Prostate gland (tissue), 2 donors: Measurements from ENCODE around the gene TRAF2. TPM values are rescaled to one million over a fixed set of nuclear protein-coding genes. Genes with fewer than 3 reads are reported as not detected.

Experiments
- DNase-seq: peaks from one replicate; pipeline ENCODE4 v3.0.0-alpha.2; 2019; ENCODE audit warnings: low spot score
- H3K27ac ChIP-seq, 2 donors: fragments of 200-600 bp; sonication (generic); 2 replicates each; pipeline ENCODE4 v1.5.1; 2017 to 2019
- H3K27me3 ChIP-seq: fragments of 200-600 bp; sonication (generic); replicated peaks from 2 replicates; pipeline ENCODE4 v1.5.1; 2019; ENCODE audit not compliant: insufficient read depth
- H3K36me3 ChIP-seq, 2 donors: fragments of 200-600 bp; sonication (generic); 1 replicate in 1 of 2; 2 replicates in 1 of 2; pipeline versions ENCODE4 v1.5.1 to v1.8.1; 2017 to 2019
- H3K4me1 ChIP-seq: fragments of 200-600 bp; sonication (generic); replicated peaks from 2 replicates; pipeline ENCODE4 v1.5.1; 2019
- H3K4me3 ChIP-seq, 2 donors: fragments of 200-600 bp; sonication (generic); 2 replicates each; pipeline ENCODE4 v1.5.1; 2017 to 2019
- H3K9me3 ChIP-seq: fragments of 200-600 bp; sonication (generic); 2 replicates; pipeline ENCODE4 v1.5.1; 2017
- POLR2A ChIP-seq: fragments of 450-650 bp; IDR thresholded peaks from one replicate; pipeline ENCODE4 v1.6.1; 2016; ENCODE audit warnings: antibody characterized with exemption, mild to moderate bottlenecking
- POLR2AphosphoS5 ChIP-seq: sonication (generic); formaldehyde crosslinking; IDR thresholded peaks from one replicate; pipeline ENCODE4 v1.6.1; 2017; ENCODE audit warnings: antibody characterized with exemption
- WGBS: methylation state at CpG from one replicate; pipeline ENCODE4 v1.1.5; 2018; 5-methylcytosine and 5-hydroxymethylcytosine counted together
- intact Hi-C: fragments of 100-400 bp; cut with DNase I; formaldehyde crosslinking; loops from one replicate; pipeline ENCODE4 v1.14.2; 2022
- total RNA-seq, 2 donors: library from RNA; depleted of rRNA; stranded (reverse); fragments of >200 nt; gene quantifications; one replicate each; pipeline ENCODE4 v1.1.0, GENCODE V29; 2016
- TF ChIP-seq, protein P1 (sequence below), 4 experiments: fragments of 200-600 bp in 2 of 4; fragments of 450-650 bp in 2 of 4; sonication (generic) in 2 of 4; IDR thresholded peaks; 1 replicate in 3 of 4; 2 replicates in 1 of 4; pipeline ENCODE4 v1.5.1; 2016 to 2019; ENCODE audit warnings: antibody characterized with exemption in 4 of 4, mild to moderate bottlenecking in 2 of 4, moderate library complexity in 2 of 4

TRAF2 gene
- total RNA-seq, 2 donors from 2014 or later = 23.6 to 24.2 TPM

DNA sequence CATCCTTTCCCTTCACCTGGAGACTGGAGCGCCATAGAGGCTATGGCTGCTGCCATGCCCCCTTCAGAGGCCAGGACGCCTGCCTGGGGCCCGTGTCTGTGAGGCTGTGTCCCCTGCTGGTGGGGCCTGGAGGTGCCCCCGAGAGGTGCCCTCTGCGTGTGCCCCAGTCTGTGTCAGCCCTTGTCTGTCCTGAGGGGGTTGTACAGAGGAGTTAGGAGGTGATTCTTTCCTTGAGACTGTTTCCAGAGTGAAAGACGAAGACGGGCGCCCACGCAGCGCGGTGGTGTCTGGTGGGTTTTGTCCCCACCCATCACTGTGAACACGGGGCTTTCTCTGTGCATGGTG lies 24.6 kb downstream of the TRAF2 start:
- no peak overlapping the region for H3K4me3 ChIP-seq
- DNase-seq = no peak
- no peaks in the 10 kb centered on the region for H3K36me3 ChIP-seq
- no peaks in the 10 kb centered on the region for H3K4me1 ChIP-seq
- TF ChIP-seq POLR2AphosphoS5 = no peak
- no peak for TF ChIP-seq POLR2A
- TF ChIP-seq, protein P1, sequence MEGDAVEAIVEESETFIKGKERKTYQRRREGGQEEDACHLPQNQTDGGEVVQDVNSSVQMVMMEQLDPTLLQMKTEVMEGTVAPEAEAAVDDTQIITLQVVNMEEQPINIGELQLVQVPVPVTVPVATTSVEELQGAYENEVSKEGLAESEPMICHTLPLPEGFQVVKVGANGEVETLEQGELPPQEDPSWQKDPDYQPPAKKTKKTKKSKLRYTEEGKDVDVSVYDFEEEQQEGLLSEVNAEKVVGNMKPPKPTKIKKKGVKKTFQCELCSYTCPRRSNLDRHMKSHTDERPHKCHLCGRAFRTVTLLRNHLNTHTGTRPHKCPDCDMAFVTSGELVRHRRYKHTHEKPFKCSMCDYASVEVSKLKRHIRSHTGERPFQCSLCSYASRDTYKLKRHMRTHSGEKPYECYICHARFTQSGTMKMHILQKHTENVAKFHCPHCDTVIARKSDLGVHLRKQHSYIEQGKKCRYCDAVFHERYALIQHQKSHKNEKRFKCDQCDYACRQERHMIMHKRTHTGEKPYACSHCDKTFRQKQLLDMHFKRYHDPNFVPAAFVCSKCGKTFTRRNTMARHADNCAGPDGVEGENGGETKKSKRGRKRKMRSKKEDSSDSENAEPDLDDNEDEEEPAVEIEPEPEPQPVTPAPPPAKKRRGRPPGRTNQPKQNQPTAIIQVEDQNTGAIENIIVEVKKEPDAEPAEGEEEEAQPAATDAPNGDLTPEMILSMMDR (IDR thresholded peaks at IDR 0.05) = no peak
- no peak overlapping the region for H3K27ac ChIP-seq
- intact Hi-C loops = no loop called here
- H3K9me3 ChIP-seq = no peaks in the 10 kb centered on the region
- WGBS = 87% methylated on average over 12 of the region's 12 CpGs
- no peaks in the 10 kb centered on the region for H3K27me3 ChIP-seq

DNA sequence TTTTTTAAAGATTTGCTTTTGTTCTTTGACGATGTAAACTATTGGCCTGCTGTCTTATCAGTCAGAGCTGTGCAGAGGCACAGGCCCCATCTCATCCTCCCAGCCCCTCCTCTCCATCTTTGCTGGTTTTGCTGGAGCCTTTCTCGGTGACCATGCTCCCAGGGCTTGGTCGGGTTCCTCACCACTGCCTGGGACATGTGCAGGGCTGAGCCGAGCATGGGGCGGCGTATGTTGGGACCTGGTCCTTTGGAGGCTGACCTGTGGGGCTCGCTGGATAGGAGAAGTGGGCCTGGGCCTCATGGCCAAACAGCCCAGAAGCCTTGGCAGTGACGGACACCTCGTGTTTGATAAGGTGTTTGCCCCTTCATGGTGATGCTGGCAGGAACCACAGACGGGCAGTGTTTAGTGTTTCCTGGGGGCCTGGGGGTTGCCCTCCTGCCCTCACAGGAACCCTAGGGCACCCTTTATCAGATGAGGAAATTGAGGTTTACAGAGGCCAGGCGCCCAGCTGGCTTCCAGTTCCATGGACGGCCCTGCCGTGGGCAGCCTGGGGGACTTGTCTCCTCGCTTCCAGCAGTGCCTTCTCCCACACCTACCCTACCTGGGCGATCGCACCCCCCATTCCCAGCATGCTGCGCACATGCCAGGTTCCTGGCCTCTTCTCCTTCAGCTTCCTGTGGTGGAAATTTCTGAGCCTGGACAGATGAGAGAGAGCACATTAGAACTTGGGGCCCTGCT lies 27.6 kb downstream of the TRAF2 start:
- peaks cover 0 to 5% of the 10 kb centered on the region in 2 donors for H3K36me3 ChIP-seq
- 90% methylated on average over 17 of the region's 17 CpGs for WGBS
- intact Hi-C loops = no loop called here

DNA sequence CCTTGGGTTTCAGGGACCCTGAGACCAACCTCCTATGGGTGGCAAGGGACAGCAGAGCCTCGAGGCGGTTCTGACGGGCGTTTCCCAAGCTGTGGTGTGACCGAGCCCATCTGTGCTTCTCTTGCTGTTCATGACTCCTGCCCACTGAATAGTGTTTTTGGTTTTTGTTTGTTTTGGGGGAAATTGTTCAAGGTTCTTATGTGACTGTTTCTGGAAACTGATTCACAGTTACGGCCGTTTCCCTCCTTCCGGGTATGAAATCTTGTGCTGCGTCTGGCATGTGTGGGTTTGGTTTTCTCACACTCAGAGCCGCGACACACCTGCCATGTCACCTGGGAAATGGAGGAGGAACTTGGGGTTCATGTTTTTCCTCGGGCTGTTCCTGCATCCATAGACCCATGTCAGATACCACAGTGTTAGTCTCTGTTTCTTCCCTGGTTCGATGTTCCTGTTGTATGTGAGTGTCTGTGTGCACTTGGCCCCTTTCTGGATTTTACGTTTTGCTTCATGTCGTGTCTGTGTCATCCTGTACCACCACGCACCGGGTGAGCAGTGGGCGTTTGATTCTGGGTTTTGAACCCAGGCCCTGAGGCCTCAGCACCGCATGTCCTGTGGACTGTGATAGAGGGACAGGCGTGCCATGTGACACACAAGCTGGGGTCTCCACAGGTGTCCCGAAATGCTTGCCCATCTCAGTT lies 29.5 kb downstream of the TRAF2 start:
- TF ChIP-seq POLR2A (no peak), POLR2AphosphoS5 (no peak)
- TF ChIP-seq, protein P1 (IDR thresholded peaks at IDR 0.05) = no peak
- WGBS = 89% methylated on average over 21 of the region's 21 CpGs
- Histone ChIP-seq H3K27ac (no peak overlapping the region), H3K9me3 (no peaks in the 10 kb centered on the region), H3K4me3 (no peak overlapping the region), H3K4me1 (no peaks in the 10 kb centered on the region), H3K36me3 (peaks cover 0 to 13% of the 10 kb centered on the region in 2 donors), H3K27me3 (no peaks in the 10 kb centered on the region)
- intact Hi-C loops = no loop called here
- no peak for DNase-seq

More for the DNA sequence above, 27.6 kb downstream of the TRAF2 start:
- H3K4me1 ChIP-seq = no peaks in the 10 kb centered on the region
- H3K27me3 ChIP-seq = no peaks in the 10 kb centered on the region
- TF ChIP-seq POLR2A (no peak), POLR2AphosphoS5 (no peak)
- TF ChIP-seq, protein P1 (IDR thresholded peaks at IDR 0.05) = no peak
- H3K9me3 ChIP-seq = no peaks in the 10 kb centered on the region
- no peak overlapping the region for H3K4me3 ChIP-seq
- H3K27ac ChIP-seq = no peak overlapping the region
- no peak for DNase-seq

DNA sequence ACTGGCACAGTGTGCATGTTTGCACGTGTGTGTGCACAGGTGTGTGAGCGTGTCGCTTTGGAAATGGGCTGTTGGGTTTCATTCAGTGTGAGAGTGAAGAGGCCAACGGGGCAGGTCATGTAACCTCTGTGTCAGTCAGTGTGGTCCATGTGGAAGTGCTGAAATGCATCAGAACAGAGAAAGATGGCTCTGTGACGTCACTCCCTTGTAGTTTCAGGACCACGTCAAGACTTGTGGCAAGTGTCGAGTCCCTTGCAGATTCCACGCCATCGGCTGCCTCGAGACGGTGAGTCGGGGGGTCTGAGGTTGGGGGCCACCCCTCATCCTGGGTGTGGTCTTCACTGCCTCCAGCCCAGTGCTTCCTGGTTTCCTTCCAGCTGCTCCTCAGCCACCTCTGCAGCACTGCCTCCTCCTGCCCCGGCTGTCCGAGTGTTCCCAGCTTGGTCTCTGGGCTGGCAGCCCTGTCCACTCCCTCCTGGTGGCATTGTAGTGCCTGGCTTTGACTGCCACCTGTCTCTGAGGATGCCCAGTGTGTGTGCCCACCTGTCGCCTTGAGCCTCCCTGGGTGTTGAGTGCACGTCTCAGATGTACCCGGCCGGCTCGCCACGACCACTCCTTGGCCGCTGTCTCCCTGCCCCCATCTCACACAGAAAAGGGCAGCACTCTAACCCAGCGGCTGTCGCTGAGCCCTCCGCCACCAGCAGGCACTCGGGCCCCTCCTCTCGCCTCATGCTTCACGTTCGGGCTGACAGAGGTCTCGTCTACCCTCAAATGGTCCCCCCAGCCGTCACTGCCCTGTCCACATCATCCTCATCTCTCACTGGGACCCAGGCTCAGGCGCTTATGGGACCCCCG lies 30.2 kb downstream of the TRAF2 start:
- intact Hi-C loops = no loop called here
- no peak overlapping the region for H3K27ac ChIP-seq
- no peaks in the 10 kb centered on the region for H3K27me3 ChIP-seq
- H3K9me3 ChIP-seq = no peaks in the 10 kb centered on the region
- TF ChIP-seq POLR2AphosphoS5 = no peak
- TF ChIP-seq, protein P1 (IDR thresholded peaks at IDR 0.05) = no peak
- no peak for TF ChIP-seq POLR2A
- WGBS = 90% methylated on average over 30 of the region's 32 CpGs
- DNase-seq = no peak
- no peak overlapping the region for H3K4me3 ChIP-seq
- H3K36me3 ChIP-seq = peaks cover 6 to 18% of the 10 kb centered on the region in 2 donors
- no peaks in the 10 kb centered on the region for H3K4me1 ChIP-seq
